Measurements from ENCODE around the gene SNURF.

SNURF gene

DNA sequence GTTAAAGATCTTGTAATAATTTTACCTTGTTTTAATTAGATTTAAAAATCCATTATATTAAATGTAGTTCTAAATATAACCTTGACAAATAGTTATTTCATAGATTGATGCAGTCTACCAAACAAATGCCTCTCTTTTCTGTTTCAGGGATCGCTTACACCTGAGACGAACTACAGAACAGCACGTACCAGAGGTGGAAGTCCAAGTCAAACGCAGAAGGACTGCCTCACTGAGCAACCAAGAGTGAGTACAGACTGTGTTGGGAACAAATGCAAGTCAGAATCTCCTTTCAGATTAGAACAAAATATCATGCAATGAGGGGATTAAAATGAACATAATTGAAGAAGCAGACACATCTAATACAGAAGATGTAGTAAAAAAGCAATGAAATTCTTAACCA lies 7.2 kb downstream of the SNURF start:
- TF ChIP-seq CTCF (IDR thresholded peaks at IDR 0.05; ENCODE audit: low read depth, low read length, poor library complexity, severe bottlenecking) = no peak
- TF ChIP-seq EZH2phosphoT487 (IDR thresholded peaks at IDR 0.05; ENCODE audit: borderline replicate concordance, low read length) = no peak
- Histone ChIP-seq H3K4me2 (ENCODE audit: low read length) (no peak overlapping the region), H3K4me1 (ENCODE audit: control insufficient read depth, low read length) (peaks cover 8% of the 10 kb centered on the region; the same call in 1 of the 2 replicates), H3K27me3 (ENCODE audit: control insufficient read depth, low read length) (no peaks in the 10 kb centered on the region), H3K79me2 (ENCODE audit: control insufficient read depth, low read length) (peaks cover 44% of the 10 kb centered on the region), H4K20me1 (ENCODE audit: control insufficient read depth, insufficient read depth, low read depth, low read length) (no peaks in the 10 kb centered on the region), H3K27ac (ENCODE audit: low read depth, low read length) (no peak overlapping the region), H3K36me3 (ENCODE audit: control insufficient read depth, low read length) (peaks cover 21% of the 10 kb centered on the region), H3K9me3 (ENCODE audit: control insufficient read depth, insufficient read depth, low read length) (no peaks in the 10 kb centered on the region; the same call in 1 of the 2 replicates), H3F3A (ENCODE audit: control insufficient read depth, insufficient read depth) (no peaks in the 10 kb centered on the region), H3K4me3 (ENCODE audit: low read length) (no peak overlapping the region), H3K9me2 (replicated peaks; ENCODE audit: control insufficient read depth, low read length) (no peaks in the 10 kb centered on the region)

DNA sequence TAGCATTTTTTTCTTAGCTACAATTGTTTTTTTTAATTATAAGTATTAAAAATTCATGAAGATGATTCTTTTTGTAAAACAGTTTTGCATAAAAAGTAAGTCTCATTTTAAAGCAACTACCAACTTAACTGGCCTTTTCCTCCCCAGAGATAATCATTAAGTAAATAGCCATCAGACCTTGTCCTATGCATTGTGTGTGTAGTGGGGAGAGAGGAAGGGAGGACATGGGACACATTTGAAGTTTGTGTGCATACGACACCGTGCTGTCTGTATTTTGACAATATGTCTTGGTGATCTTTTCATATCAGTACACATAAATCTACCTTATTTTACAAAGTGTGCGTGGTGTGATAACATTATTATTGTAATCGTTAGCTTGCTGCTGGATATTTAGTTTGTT lies 8.1 kb downstream of the SNURF start:
- Histone ChIP-seq H3K4me1 (ENCODE audit: control insufficient read depth, low read length) (0 out of 2 replicates have a peak, but pooled peaks cover 5% of the 10 kb centered on the region), H3K9me3 (ENCODE audit: control insufficient read depth, insufficient read depth, low read length) (no peaks in the 10 kb centered on the region; the same call in 1 of the 2 replicates), H3F3A (ENCODE audit: control insufficient read depth, insufficient read depth) (no peaks in the 10 kb centered on the region), H4K20me1 (ENCODE audit: control insufficient read depth, insufficient read depth, low read depth, low read length) (no peaks in the 10 kb centered on the region), H3K4me3 (ENCODE audit: low read length) (no peak overlapping the region), H3K27me3 (ENCODE audit: control insufficient read depth, low read length) (no peaks in the 10 kb centered on the region), H3K79me2 (ENCODE audit: control insufficient read depth, low read length) (peaks cover 35% of the 10 kb centered on the region), H3K4me2 (ENCODE audit: low read length) (no peak overlapping the region), H3K36me3 (ENCODE audit: control insufficient read depth, low read length) (peaks cover 22% of the 10 kb centered on the region), H3K27ac (ENCODE audit: low read depth, low read length) (no peak overlapping the region), H3K9me2 (replicated peaks; ENCODE audit: control insufficient read depth, low read length) (no peaks in the 10 kb centered on the region)
- TF ChIP-seq CTCF (IDR thresholded peaks at IDR 0.05; ENCODE audit: low read depth, low read length, poor library complexity, severe bottlenecking) (no peak), EZH2phosphoT487 (IDR thresholded peaks at IDR 0.05; ENCODE audit: borderline replicate concordance, low read length) (no peak)

- Histone ChIP-seq H4K20me1 (ENCODE audit: control insufficient read depth, insufficient read depth, low read depth, low read length) (no peaks in the 10 kb centered on the region), H3K27ac (ENCODE audit: low read depth, low read length) (no peak overlapping the region), H3K4me2 (ENCODE audit: low read length) (no peak overlapping the region), H3K27me3 (ENCODE audit: control insufficient read depth, low read length) (no peaks in the 10 kb centered on the region), H3K9me3 (ENCODE audit: control insufficient read depth, insufficient read depth, low read length) (no peaks in the 10 kb centered on the region), H3K4me3 (ENCODE audit: low read length) (no peak overlapping the region), H3K9me2 (replicated peaks; ENCODE audit: control insufficient read depth, low read length) (no peaks in the 10 kb centered on the region), H3K79me2 (ENCODE audit: control insufficient read depth, low read length) (no peaks in the 10 kb centered on the region), H3K36me3 (ENCODE audit: control insufficient read depth, low read length) (peaks cover 23% of the 10 kb centered on the region), H3F3A (ENCODE audit: control insufficient read depth, insufficient read depth) (no peaks in the 10 kb centered on the region), H3K4me1 (ENCODE audit: control insufficient read depth, low read length) (no peaks in the 10 kb centered on the region)
- no peak for TF ChIP-seq CTCF (IDR thresholded peaks at IDR 0.05; ENCODE audit: low read depth, low read length, poor library complexity, severe bottlenecking)
- no peak for TF ChIP-seq EZH2phosphoT487 (IDR thresholded peaks at IDR 0.05; ENCODE audit: borderline replicate concordance, low read length)
Observed at GRCh38 chr15:24966364-24967103, 11.7 kb downstream of the SNURF start.

Measured in DOHH2 (cell line).